Neuronal stem cell (in vitro differentiated cells): Measurements from ENCODE around the gene GJA9.
"Not testable (repeated sequence)": the region's sequence is repeated elsewhere in the genome, so short reads cannot be mapped to it uniquely, and the experiment has no call there.

Source experiments
- DNase-seq: peaks from one replicate; pipeline ENCODE4 v3.0.0-alpha.2; 2013; ENCODE audit warnings: low spot score
- H2AFZ ChIP-seq: one replicate; pipeline ENCODE4 v1.6.1; 2013; ENCODE audit warnings: mild to moderate bottlenecking, low read length, inconsistent platforms
- H2AK5ac ChIP-seq: 2 replicates; pipeline ENCODE4 v1.6.1; 2013; ENCODE audit warnings: low read depth, mild to moderate bottlenecking, inconsistent platforms, low read length, moderate library complexity, mixed read lengths
- H2BK120ac ChIP-seq: 2 replicates; pipeline ENCODE4 v1.6.1; 2013; ENCODE audit warnings: low read depth, mild to moderate bottlenecking, inconsistent platforms, low read length, moderate library complexity, mixed read lengths
- H2BK12ac ChIP-seq: one replicate; pipeline ENCODE4 v1.6.1; 2013; ENCODE audit warnings: low read length, inconsistent platforms
- H2BK15ac ChIP-seq: 2 replicates; pipeline ENCODE4 v1.6.1; 2013; ENCODE audit warnings: mild to moderate bottlenecking, low read length, inconsistent platforms, mixed read lengths
- H2BK5ac ChIP-seq: one replicate; pipeline ENCODE4 v1.6.1; 2013; ENCODE audit warnings: inconsistent platforms, mild to moderate bottlenecking, low read length, moderate library complexity
- H3K14ac ChIP-seq: one replicate; pipeline ENCODE4 v1.6.1; 2013; ENCODE audit warnings: low read length, inconsistent platforms
- H3K18ac ChIP-seq: 2 replicates; pipeline ENCODE4 v1.6.1; 2013; ENCODE audit warnings: low read length, inconsistent platforms
- H3K23ac ChIP-seq: 2 replicates; pipeline ENCODE4 v1.6.1; 2013; ENCODE audit warnings: low read depth, mild to moderate bottlenecking, mixed read lengths, low read length, inconsistent platforms; ENCODE audit not compliant: poor library complexity
- H3K27ac ChIP-seq: replicated peaks from 3 replicates; pipeline ENCODE4 v1.5.1; 2013; ENCODE audit warnings: low read length, inconsistent platforms
- H3K27me3 ChIP-seq, 3 experiments: 2 replicates each; pipeline ENCODE4 v1.6.1; 2013; ENCODE audit warnings: low read length in 3 of 3, mild to moderate bottlenecking in 2 of 3, inconsistent platforms in 1 of 3, low read depth in 1 of 3, mixed read lengths in 1 of 3, moderate library complexity in 1 of 3; ENCODE audit not compliant: control insufficient read depth in 3 of 3, insufficient read depth in 3 of 3
- H3K36me3 ChIP-seq, 2 donors: replicated peaks in 1 of 2; 2 replicates each; pipeline ENCODE4 v1.6.1; 2013; ENCODE audit warnings: low read length in 2 of 2; ENCODE audit not compliant: control insufficient read depth in 2 of 2, insufficient read depth in 2 of 2
- H3K4ac ChIP-seq: 2 replicates; pipeline ENCODE4 v1.6.1; 2013; ENCODE audit warnings: inconsistent platforms, mild to moderate bottlenecking, low read length, moderate library complexity
- H3K4me1 ChIP-seq, 2 donors: 1 replicate in 1 of 2; 2 replicates in 1 of 2; pipeline ENCODE4 v1.6.1; 2013; ENCODE audit warnings: low read length in 2 of 2, low read depth in 1 of 2; ENCODE audit not compliant: control insufficient read depth in 2 of 2, insufficient read depth in 1 of 2
- H3K4me2 ChIP-seq: one replicate; pipeline ENCODE4 v1.6.1; 2013; ENCODE audit warnings: mild to moderate bottlenecking, low read length, inconsistent platforms; ENCODE audit not compliant: insufficient read depth, poor library complexity, severe bottlenecking
- H3K4me3 ChIP-seq, 2 donors: 2 replicates each; pipeline ENCODE4 v1.5.1; 2013; ENCODE audit warnings: low read length in 2 of 2, mild to moderate bottlenecking in 2 of 2, inconsistent platforms in 1 of 2, moderate library complexity in 1 of 2
- H3K79me1 ChIP-seq: one replicate; pipeline ENCODE4 v1.6.1; 2013; ENCODE audit warnings: low read depth, mild to moderate bottlenecking, inconsistent platforms, low read length, moderate library complexity
- H3K9ac ChIP-seq: one replicate; pipeline ENCODE4 v1.6.1; 2013; ENCODE audit warnings: mild to moderate bottlenecking, low read depth, low read length, inconsistent platforms; ENCODE audit not compliant: poor library complexity
- H3K9me3 ChIP-seq, 2 donors: replicated peaks in 1 of 2; 2 replicates each; pipeline versions ENCODE3 to v1.6.1; 2013; ENCODE audit warnings: low read length in 2 of 2, mild to moderate bottlenecking in 2 of 2, inconsistent platforms in 1 of 2, low read depth in 1 of 2, mixed read lengths in 1 of 2, moderate library complexity in 1 of 2; ENCODE audit not compliant: control insufficient read depth in 2 of 2, insufficient read depth in 1 of 2
- H4K8ac ChIP-seq: one replicate; pipeline ENCODE4 v1.6.1; 2013; ENCODE audit warnings: low read depth, mild to moderate bottlenecking, inconsistent platforms, low read length, moderate library complexity
- H4K91ac ChIP-seq: one replicate; pipeline ENCODE4 v1.6.1; 2013; ENCODE audit warnings: low read length, low read depth, mild to moderate bottlenecking, inconsistent platforms; ENCODE audit not compliant: poor library complexity
- WGBS, 2 donors: extraction: QIAGEN DNeasy Blood & Tissue Kit; methylation state at CpG; one replicate each; pipeline ENCODE4 v1.1.7; 2013; ENCODE audit warnings: missing lambda C conversion rate in 2 of 2, mixed read lengths in 1 of 2; ENCODE audit not compliant: insufficient read length in 2 of 2, insufficient replicate concordance in 1 of 2; ENCODE audit errors: extremely low coverage in 2 of 2; 5-methylcytosine and 5-hydroxymethylcytosine counted together

GJA9 gene

DNA sequence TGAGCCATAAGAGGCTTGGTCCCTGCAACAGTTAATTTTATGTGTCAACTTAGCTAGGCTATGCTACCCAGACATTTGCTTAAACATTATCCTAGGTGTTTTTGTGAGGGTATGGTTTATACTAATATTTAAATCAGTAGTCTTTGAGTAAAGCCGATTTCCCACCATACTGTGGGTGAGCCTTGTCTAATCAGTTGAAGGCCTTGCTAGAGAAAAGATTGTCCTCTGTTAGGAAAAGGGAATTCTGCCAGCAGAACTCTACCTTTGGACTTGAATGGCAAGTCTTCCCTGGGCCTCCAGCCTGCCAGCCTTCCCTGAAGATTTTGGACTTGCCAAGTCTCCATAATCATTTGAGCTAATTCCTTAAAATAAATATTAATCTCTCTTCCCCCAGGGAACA is 36.4 kb upstream of the GJA9 start:
- H3K4me1 ChIP-seq = peaks cover 0 to 2% of the 10 kb centered on the region in 2 donors
- no peak overlapping the region for H4K91ac ChIP-seq
- H3K27me3 ChIP-seq = no peaks in the 10 kb centered on the region
- no peaks in the 10 kb centered on the region for H3K36me3 ChIP-seq
- no peak overlapping the region for H2AK5ac ChIP-seq
- no peak overlapping the region for H3K14ac ChIP-seq
- H4K8ac ChIP-seq = no peak overlapping the region
- H3K9ac ChIP-seq = no peak overlapping the region
- no peak overlapping the region for H3K4ac ChIP-seq
- H3K79me1 ChIP-seq = no peaks in the 10 kb centered on the region
- no CpG with 5 or more reads among the region's 1 CpG for WGBS, 2 donors
- H3K18ac ChIP-seq = no peak overlapping the region
- no peak for DNase-seq
- no peak overlapping the region for H2BK5ac ChIP-seq
- H2AFZ ChIP-seq = no peak overlapping the region
- H3K23ac ChIP-seq = no peak overlapping the region
- H3K4me3 ChIP-seq = no peak overlapping the region
- H3K27ac ChIP-seq = no peak overlapping the region
- no peak overlapping the region for H2BK15ac ChIP-seq
- no peak overlapping the region for H2BK120ac ChIP-seq
- H3K4me2 ChIP-seq = no peak overlapping the region
- H3K9me3 ChIP-seq = no peaks in the 10 kb centered on the region
- no peak overlapping the region for H2BK12ac ChIP-seq

DNA sequence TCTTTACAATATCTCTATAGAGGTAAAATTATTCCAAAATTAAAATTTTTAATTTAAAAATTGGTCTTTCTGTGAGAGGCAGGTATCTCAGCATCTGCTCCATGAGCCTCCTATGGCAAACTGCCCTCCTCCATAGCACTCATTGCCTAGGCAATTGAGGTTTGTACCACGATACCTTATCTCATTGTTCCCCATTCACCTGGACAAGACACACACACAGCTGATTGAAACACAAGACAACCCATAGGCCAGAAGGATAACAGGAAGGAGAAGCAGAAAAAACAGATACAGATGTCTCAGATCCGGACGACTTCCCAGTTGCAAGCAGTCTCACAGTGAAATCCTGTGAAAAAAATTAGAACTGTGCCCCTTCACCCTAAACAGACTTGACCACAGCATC is 36.0 kb upstream of the GJA9 start:
- no CpG with 5 or more reads among the region's 3 CpGs for WGBS, 2 donors

DNA sequence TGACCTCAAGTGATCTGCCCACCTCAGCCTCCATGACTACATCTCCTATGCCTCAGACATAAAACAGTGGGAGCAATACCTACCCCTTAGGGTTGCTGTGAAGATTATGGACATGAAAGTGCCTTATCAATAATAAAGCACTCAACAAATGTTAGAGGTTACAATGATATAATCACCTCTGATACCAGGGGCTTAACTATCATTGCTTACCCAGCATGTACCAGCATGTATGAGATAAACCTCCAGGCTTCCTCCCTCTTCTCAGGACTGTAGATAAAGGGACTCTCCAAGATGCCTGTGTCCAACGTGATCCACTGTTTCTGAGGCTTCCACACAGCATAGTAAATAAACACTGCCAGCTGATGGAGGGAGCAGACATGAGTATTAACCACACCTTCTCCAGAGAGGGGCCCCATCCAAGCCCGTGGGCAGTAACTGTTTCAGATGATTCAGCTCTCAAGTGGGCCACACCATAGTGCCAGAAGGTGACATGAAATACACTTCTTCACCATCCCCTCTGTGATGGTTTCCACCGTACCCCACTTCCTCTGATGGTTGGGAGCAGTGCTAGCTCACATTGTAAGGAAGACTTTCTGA is 34.1 kb upstream of the GJA9 start:
- H2BK5ac ChIP-seq = no peak overlapping the region
- no peak overlapping the region for H3K4me2 ChIP-seq
- H2AFZ ChIP-seq = no peak overlapping the region
- H3K4me1 ChIP-seq = peaks cover 0 to 2% of the 10 kb centered on the region in 2 donors
- H2BK120ac ChIP-seq = no peak overlapping the region
- H3K18ac ChIP-seq = no peak overlapping the region
- H3K23ac ChIP-seq = no peak overlapping the region
- H2BK12ac ChIP-seq = no peak overlapping the region
- no peak overlapping the region for H4K8ac ChIP-seq
- H2BK15ac ChIP-seq = no peak overlapping the region
- no peak overlapping the region for H2AK5ac ChIP-seq
- H3K14ac ChIP-seq = no peak overlapping the region
- H3K9me3 ChIP-seq = no peaks in the 10 kb centered on the region
- no peaks in the 10 kb centered on the region for H3K27me3 ChIP-seq
- no peak overlapping the region for H3K9ac ChIP-seq
- no peak overlapping the region for H3K27ac ChIP-seq
- no peak overlapping the region for H3K4me3 ChIP-seq
- no peak for DNase-seq
- H3K36me3 ChIP-seq = no peaks in the 10 kb centered on the region
- H3K79me1 ChIP-seq = no peaks in the 10 kb centered on the region
- no CpG with 5 or more reads among the region's 3 CpGs for WGBS, 2 donors
- no peak overlapping the region for H4K91ac ChIP-seq
- H3K4ac ChIP-seq = no peak overlapping the region

More for the DNA sequence above, 36.0 kb upstream of the GJA9 start:
- Histone ChIP-seq H2BK120ac (no peak overlapping the region), H3K4me1 (peaks cover 0 to 2% of the 10 kb centered on the region in 2 donors), H2BK15ac (no peak overlapping the region), H4K91ac (no peak overlapping the region), H3K9ac (no peak overlapping the region), H3K4me2 (no peak overlapping the region), H3K4ac (no peak overlapping the region), H2BK5ac (no peak overlapping the region), H3K4me3 (no peak overlapping the region), H3K36me3 (no peaks in the 10 kb centered on the region), H3K79me1 (no peaks in the 10 kb centered on the region), H3K18ac (no peak overlapping the region), H3K27me3 (no peaks in the 10 kb centered on the region), H2AK5ac (no peak overlapping the region), H2AFZ (no peak overlapping the region), H3K14ac (no peak overlapping the region), H4K8ac (no peak overlapping the region), H3K23ac (no peak overlapping the region), H3K9me3 (no peaks in the 10 kb centered on the region), H3K27ac (no peak overlapping the region), H2BK12ac (no peak overlapping the region)
- DNase-seq = no peak

DNA sequence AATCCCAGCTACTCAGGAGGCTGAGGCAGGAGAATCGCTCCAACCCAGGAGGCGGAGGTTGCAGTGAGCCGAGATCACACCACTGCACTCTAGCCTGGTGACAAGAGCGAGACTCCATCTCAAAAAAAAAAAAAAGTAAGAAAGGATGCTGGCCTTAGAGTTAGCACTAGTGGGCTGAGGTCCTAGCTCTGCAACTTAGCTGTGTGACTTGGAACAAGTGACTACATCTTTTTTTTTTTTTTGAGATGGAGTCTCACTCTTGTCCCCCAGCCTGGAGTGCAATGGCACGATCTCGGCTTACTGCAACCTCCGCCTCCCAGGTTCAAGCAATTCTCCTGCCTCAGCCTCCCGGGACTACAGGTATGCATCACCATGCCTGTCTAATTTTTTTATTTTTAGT is 33.5 kb upstream of the GJA9 start:
- not testable (repeated sequence) for H3K36me3 ChIP-seq, H2BK120ac ChIP-seq, H2AK5ac ChIP-seq, H3K9ac ChIP-seq, H3K4me3 ChIP-seq, H4K8ac ChIP-seq, H2BK5ac ChIP-seq, H3K27ac ChIP-seq, H3K4me1 ChIP-seq, H2AFZ ChIP-seq, DNase-seq, H3K4me2 ChIP-seq, H3K4ac ChIP-seq, H2BK15ac ChIP-seq, H4K91ac ChIP-seq, H3K9me3 ChIP-seq, H2BK12ac ChIP-seq, H3K18ac ChIP-seq, H3K27me3 ChIP-seq, H3K14ac ChIP-seq, H3K23ac ChIP-seq, H3K79me1 ChIP-seq
- no CpG with 5 or more reads among the region's 8 CpGs for WGBS, 2 donors
